Measurements from ENCODE around the gene RBM20. TPM values are rescaled to one million over a fixed set of nuclear protein-coding genes. Genes with fewer than 3 reads are reported as not detected.

Gene RBM20
- total RNA-seq, 2 donors from 2014 or later, result 7.8 to 13.9 TPM

GRCh38 chr10:110698782-110699201, 54.7 kb downstream of the RBM20 start:
- H3K36me3 ChIP-seq, result no peaks in the 10 kb centered on the region
- no peak for ATAC-seq (ENCODE audit: insufficient number of reproducible peaks, low FRiP score, low read depth)
- no peak overlapping the region for H3K27ac ChIP-seq
- TF ChIP-seq, protein P1, sequence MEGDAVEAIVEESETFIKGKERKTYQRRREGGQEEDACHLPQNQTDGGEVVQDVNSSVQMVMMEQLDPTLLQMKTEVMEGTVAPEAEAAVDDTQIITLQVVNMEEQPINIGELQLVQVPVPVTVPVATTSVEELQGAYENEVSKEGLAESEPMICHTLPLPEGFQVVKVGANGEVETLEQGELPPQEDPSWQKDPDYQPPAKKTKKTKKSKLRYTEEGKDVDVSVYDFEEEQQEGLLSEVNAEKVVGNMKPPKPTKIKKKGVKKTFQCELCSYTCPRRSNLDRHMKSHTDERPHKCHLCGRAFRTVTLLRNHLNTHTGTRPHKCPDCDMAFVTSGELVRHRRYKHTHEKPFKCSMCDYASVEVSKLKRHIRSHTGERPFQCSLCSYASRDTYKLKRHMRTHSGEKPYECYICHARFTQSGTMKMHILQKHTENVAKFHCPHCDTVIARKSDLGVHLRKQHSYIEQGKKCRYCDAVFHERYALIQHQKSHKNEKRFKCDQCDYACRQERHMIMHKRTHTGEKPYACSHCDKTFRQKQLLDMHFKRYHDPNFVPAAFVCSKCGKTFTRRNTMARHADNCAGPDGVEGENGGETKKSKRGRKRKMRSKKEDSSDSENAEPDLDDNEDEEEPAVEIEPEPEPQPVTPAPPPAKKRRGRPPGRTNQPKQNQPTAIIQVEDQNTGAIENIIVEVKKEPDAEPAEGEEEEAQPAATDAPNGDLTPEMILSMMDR (IDR thresholded peaks at IDR 0.05), result no peak
- DNase-seq (ENCODE audit: low spot score), result no peak
- H3K9me3 ChIP-seq, result no peaks in the 10 kb centered on the region
- no peaks in the 10 kb centered on the region for H3K27me3 ChIP-seq (replicated peaks; ENCODE audit: insufficient read depth)
- H3K4me1 ChIP-seq (ENCODE audit: control insufficient read depth in 1 of 2, low read depth in 2 of 2), result peaks cover 0 to 31% of the 10 kb centered on the region in 2 donors
- no peak overlapping the region for H3K4me3 ChIP-seq

- Histone ChIP-seq H3K36me3 (no peaks in the 10 kb centered on the region), H3K27ac (peak overlapping the region; percentile 1 to 8), H3K27me3 (replicated peaks; ENCODE audit: insufficient read depth) (no peaks in the 10 kb centered on the region), H3K4me3 (no peak overlapping the region), H3K4me1 (ENCODE audit: control insufficient read depth in 1 of 2, low read depth in 2 of 2) (peaks cover 0 to 31% of the 10 kb centered on the region in 2 donors), H3K9me3 (no peaks in the 10 kb centered on the region)
- no peak for DNase-seq (ENCODE audit: low spot score)
- TF ChIP-seq, protein P1 (IDR thresholded peaks at IDR 0.05), result no peak
- ATAC-seq (ENCODE audit: insufficient number of reproducible peaks, low FRiP score, low read depth), result no peak
Measured at GRCh38 chr10:110699859-110700468, 55.8 kb downstream of the RBM20 start.

- H3K9me3 ChIP-seq, result no peaks in the 10 kb centered on the region
- TF ChIP-seq, protein P1 (IDR thresholded peaks at IDR 0.05), result no peak
- no peaks in the 10 kb centered on the region for H3K36me3 ChIP-seq
- peak overlapping the region; percentile 1 to 8 for H3K27ac ChIP-seq
- ATAC-seq (ENCODE audit: insufficient number of reproducible peaks, low FRiP score, low read depth) (no peak), DNase-seq (ENCODE audit: low spot score) (no peak)
- no peak overlapping the region for H3K4me3 ChIP-seq
- H3K4me1 ChIP-seq (ENCODE audit: control insufficient read depth in 1 of 2, low read depth in 2 of 2), result peaks cover 0 to 31% of the 10 kb centered on the region in 2 donors
- H3K27me3 ChIP-seq (replicated peaks; ENCODE audit: insufficient read depth), result no peaks in the 10 kb centered on the region
Measured at GRCh38 chr10:110700947-110701616, 56.9 kb downstream of the RBM20 start.

GRCh38 chr10:110701617-110701971, 57.5 kb downstream of the RBM20 start:
- ATAC-seq (ENCODE audit: insufficient number of reproducible peaks, low FRiP score, low read depth) (no peak), DNase-seq (ENCODE audit: low spot score) (no peak)
- TF ChIP-seq, protein P1 (IDR thresholded peaks at IDR 0.05), result no peak
- Histone ChIP-seq H3K4me1 (ENCODE audit: control insufficient read depth in 1 of 2, low read depth in 2 of 2) (peaks cover 0 to 31% of the 10 kb centered on the region in 2 donors), H3K27me3 (replicated peaks; ENCODE audit: insufficient read depth) (no peaks in the 10 kb centered on the region), H3K36me3 (no peaks in the 10 kb centered on the region), H3K4me3 (no peak overlapping the region), H3K27ac (peak overlapping the region; percentile 19 to 43), H3K9me3 (no peaks in the 10 kb centered on the region)

DNA sequence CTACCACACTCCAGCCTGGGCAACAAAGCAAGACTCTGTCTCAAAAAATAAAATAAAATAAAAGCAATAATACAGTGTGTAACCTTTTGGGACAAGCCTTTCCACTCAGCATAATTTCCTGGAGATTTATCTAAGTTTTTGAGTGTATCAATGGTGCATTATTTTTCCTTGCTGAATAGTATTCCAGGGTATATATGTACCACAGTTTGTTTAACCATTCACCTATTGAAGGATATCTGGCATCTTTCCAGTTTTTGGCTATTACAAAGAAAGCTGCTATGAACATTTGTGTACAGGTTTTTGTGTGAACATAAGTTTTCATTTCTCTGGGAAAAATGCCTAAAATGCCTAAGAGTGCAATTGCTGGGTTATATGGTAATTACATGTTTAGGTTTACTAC, 59.9 kb downstream of the RBM20 start:
- H3K9me3 ChIP-seq, result no peaks in the 10 kb centered on the region
- no peak overlapping the region for H3K27ac ChIP-seq
- TF ChIP-seq, protein P1 (IDR thresholded peaks at IDR 0.05), result no peak
- no peak overlapping the region for H3K4me3 ChIP-seq
- no peak for DNase-seq (ENCODE audit: low spot score)
- H3K36me3 ChIP-seq, result no peaks in the 10 kb centered on the region
- no peak for ATAC-seq (ENCODE audit: insufficient number of reproducible peaks, low FRiP score, low read depth)
- H3K4me1 ChIP-seq (ENCODE audit: control insufficient read depth in 1 of 2, low read depth in 2 of 2), result peaks cover 0 to 25% of the 10 kb centered on the region in 2 donors
- H3K27me3 ChIP-seq (replicated peaks; ENCODE audit: insufficient read depth), result no peaks in the 10 kb centered on the region
